OCI-LY1 (cell line): ENCODE measurements around the gene PIGT.

Experiments
- EZH2 ChIP-seq: fragments of 200-600 bp; sonication (generic), shearing (Covaris generic); IDR thresholded peaks from 2 replicates; pipeline ENCODE4 v1.8.0; 2017; ENCODE audit warnings: borderline replicate concordance, mixed run types, mild to moderate bottlenecking, antibody characterized with exemption, low read length, moderate library complexity, mixed read lengths
- TF ChIP-seq, protein P1 (sequence below): fragments of 200-600 bp; sonication (generic), shearing (Covaris generic); IDR thresholded peaks from 2 replicates; pipeline ENCODE4 v1.5.1; 2017; ENCODE audit warnings: mild to moderate bottlenecking, antibody characterized with exemption, low read length, moderate library complexity, mixed read lengths

DNA sequence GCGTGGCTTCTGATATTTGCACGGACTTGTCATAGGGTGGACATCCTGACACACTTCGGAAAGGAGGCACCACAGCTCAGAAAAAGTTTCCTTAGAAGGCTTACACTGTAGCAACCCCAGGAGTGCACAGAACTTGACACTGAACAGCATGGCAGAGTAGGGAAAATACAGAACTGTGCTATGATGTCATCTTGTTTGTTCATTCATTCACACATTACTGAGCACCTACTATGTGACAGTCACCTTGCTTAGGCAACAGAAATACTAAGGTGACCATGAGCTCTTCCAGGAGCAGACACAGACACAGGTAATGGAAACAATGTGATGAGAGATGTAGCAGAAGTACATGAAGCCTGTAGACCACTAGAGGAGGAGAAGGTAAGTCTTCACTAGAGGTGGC lies 2.5 kb upstream of the PIGT start:
- TF ChIP-seq, protein P1, sequence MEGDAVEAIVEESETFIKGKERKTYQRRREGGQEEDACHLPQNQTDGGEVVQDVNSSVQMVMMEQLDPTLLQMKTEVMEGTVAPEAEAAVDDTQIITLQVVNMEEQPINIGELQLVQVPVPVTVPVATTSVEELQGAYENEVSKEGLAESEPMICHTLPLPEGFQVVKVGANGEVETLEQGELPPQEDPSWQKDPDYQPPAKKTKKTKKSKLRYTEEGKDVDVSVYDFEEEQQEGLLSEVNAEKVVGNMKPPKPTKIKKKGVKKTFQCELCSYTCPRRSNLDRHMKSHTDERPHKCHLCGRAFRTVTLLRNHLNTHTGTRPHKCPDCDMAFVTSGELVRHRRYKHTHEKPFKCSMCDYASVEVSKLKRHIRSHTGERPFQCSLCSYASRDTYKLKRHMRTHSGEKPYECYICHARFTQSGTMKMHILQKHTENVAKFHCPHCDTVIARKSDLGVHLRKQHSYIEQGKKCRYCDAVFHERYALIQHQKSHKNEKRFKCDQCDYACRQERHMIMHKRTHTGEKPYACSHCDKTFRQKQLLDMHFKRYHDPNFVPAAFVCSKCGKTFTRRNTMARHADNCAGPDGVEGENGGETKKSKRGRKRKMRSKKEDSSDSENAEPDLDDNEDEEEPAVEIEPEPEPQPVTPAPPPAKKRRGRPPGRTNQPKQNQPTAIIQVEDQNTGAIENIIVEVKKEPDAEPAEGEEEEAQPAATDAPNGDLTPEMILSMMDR, result no peak
- TF ChIP-seq EZH2, result no peak
